A549 treated with AZD2906 at 1 μM for 4 hours (cell line): ENCODE data around the gene CBX4. TPM values are rescaled to one million over a fixed set of nuclear protein-coding genes. Genes with fewer than 3 reads are reported as not detected.

ENCODE experiments used
- total RNA-seq: library from RNA; stranded (reverse); fragments of 200-300 nt; extraction: Qiagen RNA extraction; gene quantifications from 5 replicates; pipeline ENCODE4 v1.2.3, GENCODE V29; 2022

Gene CBX4
- 28.7 to 42.1 TPM (median 40.3 TPM) in 5 replicates for total RNA-seq

GRCh38 chr17:79839356-79840268 is at the start of gene CBX4:
TSS of gene CBX4 (minus strand) at chr17:79839440. CDS start at chr17:79839251, 189 bp downstream.

DNA sequence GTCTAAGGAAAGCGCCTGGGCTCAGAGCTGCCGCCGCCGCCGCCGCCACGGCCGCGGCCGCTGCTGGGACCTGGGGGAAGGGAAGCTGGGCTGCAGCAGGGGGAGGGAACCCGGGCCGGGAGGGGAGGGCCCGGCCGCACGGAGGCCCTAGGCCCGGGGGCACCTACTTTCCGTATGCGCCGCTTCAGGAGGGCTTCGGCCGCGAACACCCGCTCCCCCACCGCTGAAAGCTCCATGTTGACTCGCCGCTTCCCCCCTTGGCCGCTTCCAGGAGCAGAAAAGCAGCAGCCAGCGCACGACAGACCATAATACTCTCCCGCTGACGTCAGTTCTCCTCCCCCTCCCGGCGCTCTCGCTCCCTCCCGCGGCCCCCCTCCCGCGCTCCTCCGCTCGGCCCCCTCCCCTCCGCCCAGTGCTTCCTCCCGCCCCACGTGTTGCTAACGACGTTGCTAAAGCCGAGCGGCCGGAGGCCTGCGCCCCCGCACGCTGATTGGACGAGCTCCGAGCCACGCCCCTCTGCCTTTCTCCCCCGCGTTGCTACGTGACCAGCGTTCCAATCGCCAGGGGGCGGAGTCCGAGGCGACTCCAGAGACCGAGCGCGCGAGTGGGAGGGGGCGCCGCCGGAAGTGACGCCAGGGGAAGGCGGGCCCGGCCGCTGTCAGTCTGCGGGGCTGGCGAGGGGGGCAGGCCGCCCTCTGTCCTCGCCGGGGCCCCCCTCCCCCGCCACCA is 42.3 kb downstream of the CBX4 start, which contains the start of gene CBX8:
TSS of gene CBX8 (minus strand) at position 315 of the 729 bp plus-strand sequence. CDS start at position 236, 79 bp downstream.

Other genes starting within 250 kb of the CBX4 start
- gene RBFOX3, start 228.4 kb downstream of the CBX4 start, total RNA-seq, result 3.3 to 6.1 TPM (median 5.3 TPM) in 5 replicates
- not detected in 5 replicates for gene ENPP7, start 108.5 kb downstream of the CBX4 start, total RNA-seq
- 14.3 to 17.5 TPM (median 16.1 TPM) in 5 replicates for gene CBX2, start 61.3 kb downstream of the CBX4 start, total RNA-seq
- gene CBX8, start 42.4 kb downstream of the CBX4 start, total RNA-seq, result 11.8 to 16.8 TPM (median 15.9 TPM) in 5 replicates
- 11.4 to 17.3 TPM (median 14.5 TPM) in 5 replicates for gene TBC1D16, start 196.4 kb upstream of the CBX4 start, total RNA-seq
- 6.3 to 8.3 TPM (median 7.6 TPM) in 5 replicates for gene CCDC40, start 197.2 kb upstream of the CBX4 start, total RNA-seq